ENCODE measurements around the gene MYRIP. TPM values are rescaled to one million over a fixed set of nuclear protein-coding genes. Genes with fewer than 3 reads are reported as not detected.
A peak's percentile ranks its signal among the peaks of the same experiment; 100 is the strongest.
"Not testable (repeated sequence)": the region's sequence is repeated elsewhere in the genome, so short reads cannot be mapped to it uniquely, and the experiment has no call there.

Gene MYRIP
- total RNA-seq, 2 experiments from 2014 or later, result not detected

DNA sequence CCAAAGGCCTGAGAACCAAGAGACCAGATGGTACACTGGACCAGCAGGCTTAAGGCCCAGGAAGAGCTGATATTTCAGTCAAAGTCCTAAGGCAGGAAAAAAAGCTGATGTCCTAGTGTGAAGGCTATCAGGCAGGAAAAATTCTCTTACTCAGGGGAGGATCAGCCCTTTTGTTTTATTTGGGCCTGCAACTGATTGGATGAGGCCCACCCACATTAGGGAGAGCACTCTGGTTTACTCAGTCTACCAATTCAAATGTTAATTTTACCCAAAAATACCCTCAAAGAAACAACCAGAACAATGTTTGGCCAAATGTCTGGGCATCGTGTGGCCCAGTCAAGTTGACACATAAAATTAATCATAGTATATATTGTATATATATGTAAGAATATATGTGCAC lies 24.5 kb upstream of the MYRIP start:
- Mint-ChIP-seq H3K4me1 (no peaks in the 10 kb centered on the region), H3K27me3 (peaks cover 6% of the 10 kb centered on the region), H3K4me3 (no peak overlapping the region), H3K27ac (no peak overlapping the region), H3K9me3 (no peaks in the 10 kb centered on the region), H3K36me3 (ENCODE audit: low read depth) (no peaks in the 10 kb centered on the region)
- DNase-seq, result no peak
- POLR2A ChIA-PET, result interaction anchor here (0.6 kb wide), 1 partner anchor 305 kb away, joined by 3 read pairs; no protein-coding TSS in a partner anchor
- CTCF ChIA-PET, result no interaction called here

DNA sequence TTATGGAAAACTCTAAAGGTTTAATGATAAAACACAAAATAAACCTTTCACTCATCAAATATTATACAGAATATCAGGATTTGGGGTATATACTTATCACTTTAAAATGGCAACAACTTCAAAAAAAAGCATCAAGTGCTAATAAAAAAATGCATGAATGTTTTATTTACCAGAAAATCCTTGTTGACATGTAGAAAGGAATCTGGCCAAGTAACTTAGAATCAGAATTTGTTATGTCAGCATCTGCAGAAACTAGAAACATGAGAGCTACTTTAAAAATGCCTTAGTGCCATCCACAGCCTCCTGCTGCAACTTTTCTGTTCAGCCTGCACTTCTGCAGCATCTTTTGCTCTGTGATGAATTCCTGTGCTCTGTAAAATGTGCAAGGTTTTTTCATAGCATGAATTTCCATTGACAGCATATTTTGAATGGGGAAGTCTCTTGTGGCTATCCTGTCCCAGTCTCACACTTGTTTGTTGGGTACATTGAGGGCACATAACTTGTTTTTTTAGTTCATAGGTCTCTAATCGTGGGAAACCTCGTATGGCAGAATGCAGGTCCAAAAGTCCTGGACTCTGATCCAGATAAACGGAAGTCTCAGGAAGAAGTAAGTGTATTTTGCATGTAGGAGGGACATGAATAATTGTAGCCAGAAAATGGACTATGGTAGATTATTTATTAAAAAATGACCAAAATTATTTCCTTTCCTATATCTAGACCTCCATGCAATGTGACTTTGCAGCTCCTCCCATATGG lies 21.1 kb upstream of the MYRIP start:
- POLR2A ChIA-PET, result no interaction called here
- Mint-ChIP-seq H3K4me3 (no peak overlapping the region), H3K27me3 (peaks cover 4% of the 10 kb centered on the region), H3K4me1 (no peaks in the 10 kb centered on the region), H3K9me3 (no peaks in the 10 kb centered on the region), H3K27ac (no peak overlapping the region), H3K36me3 (ENCODE audit: low read depth) (no peaks in the 10 kb centered on the region)
- DNase-seq, result no peak
- CTCF ChIA-PET, result no interaction called here

GRCh38 chr3:39791603-39792002 lies 17.8 kb upstream of the MYRIP start:
- H3K36me3 Mint-ChIP-seq (ENCODE audit: low read depth), result no peaks in the 10 kb centered on the region
- H3K4me3 Mint-ChIP-seq, result no peak overlapping the region
- no peaks in the 10 kb centered on the region for H3K4me1 Mint-ChIP-seq
- H3K27ac Mint-ChIP-seq, result no peak overlapping the region
- CTCF ChIA-PET, result interaction anchor here (1.1 kb wide), 1 partner anchor 17 kb away, joined by 3 read pairs; no protein-coding TSS in a partner anchor
- DNase-seq, result no peak
- POLR2A ChIA-PET, result no interaction called here
- H3K27me3 Mint-ChIP-seq, result peaks cover 6% of the 10 kb centered on the region
- no peaks in the 10 kb centered on the region for H3K9me3 Mint-ChIP-seq

DNA sequence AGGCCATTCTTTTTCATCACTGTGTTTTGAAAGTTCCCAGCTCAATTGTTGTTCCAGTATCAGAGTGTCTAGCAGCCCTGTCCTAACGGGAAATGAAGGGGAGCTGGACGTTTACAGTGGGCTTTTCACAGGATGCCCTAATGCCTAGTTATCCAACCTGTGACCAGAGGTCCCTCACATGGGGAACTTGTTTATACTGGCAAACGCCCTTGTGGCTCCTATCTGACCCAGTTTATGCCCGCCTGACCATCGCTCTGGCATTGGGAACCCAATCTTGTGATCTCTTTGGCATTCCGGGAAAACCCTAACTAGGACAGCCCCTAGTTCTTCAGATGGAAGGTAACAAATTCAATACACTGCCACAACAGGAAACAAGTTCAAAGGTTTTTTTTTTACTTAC lies 14.5 kb upstream of the MYRIP start:
- DNase-seq, result no peak
- H3K9me3 Mint-ChIP-seq, result no peaks in the 10 kb centered on the region
- H3K36me3 Mint-ChIP-seq (ENCODE audit: low read depth), result no peaks in the 10 kb centered on the region
- POLR2A ChIA-PET, result no interaction called here
- no peaks in the 10 kb centered on the region for H3K4me1 Mint-ChIP-seq
- H3K27ac Mint-ChIP-seq, result no peak overlapping the region
- H3K4me3 Mint-ChIP-seq, result no peak overlapping the region
- CTCF ChIA-PET, result no interaction called here
- H3K27me3 Mint-ChIP-seq, result peaks cover 5% of the 10 kb centered on the region

DNA sequence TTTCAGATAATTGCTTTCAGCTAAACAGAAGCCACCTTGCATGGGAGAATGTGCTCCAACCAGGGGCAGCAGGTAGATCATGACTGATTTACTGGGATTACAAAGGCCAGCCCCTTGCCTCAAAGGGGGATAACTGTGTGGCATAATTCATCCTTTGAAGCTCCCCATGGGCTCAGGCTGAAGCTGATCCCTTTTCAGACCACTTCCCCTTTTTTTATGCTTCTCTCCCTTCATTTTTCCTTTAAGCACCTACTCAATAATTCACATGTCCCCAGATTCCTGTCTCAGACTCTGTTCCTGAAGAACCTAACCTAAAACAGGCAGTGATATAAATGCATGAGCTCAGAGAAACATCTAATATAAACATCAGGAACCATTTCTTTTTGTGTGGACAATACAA lies 8.2 kb upstream of the MYRIP start:
- H3K4me3 Mint-ChIP-seq, result no peak overlapping the region
- H3K9me3 Mint-ChIP-seq, result peaks cover 13% of the 10 kb centered on the region
- no peak for DNase-seq
- no peaks in the 10 kb centered on the region for H3K4me1 Mint-ChIP-seq
- H3K36me3 Mint-ChIP-seq (ENCODE audit: low read depth), result no peaks in the 10 kb centered on the region
- H3K27ac Mint-ChIP-seq, result no peak overlapping the region
- ChIA-PET POLR2A (no interaction called here), CTCF (interaction anchor here (0.6 kb wide), 1 partner anchor 21 kb away, joined by 3 read pairs; no protein-coding TSS in a partner anchor)
- H3K27me3 Mint-ChIP-seq, result peaks cover 10% of the 10 kb centered on the region

DNA sequence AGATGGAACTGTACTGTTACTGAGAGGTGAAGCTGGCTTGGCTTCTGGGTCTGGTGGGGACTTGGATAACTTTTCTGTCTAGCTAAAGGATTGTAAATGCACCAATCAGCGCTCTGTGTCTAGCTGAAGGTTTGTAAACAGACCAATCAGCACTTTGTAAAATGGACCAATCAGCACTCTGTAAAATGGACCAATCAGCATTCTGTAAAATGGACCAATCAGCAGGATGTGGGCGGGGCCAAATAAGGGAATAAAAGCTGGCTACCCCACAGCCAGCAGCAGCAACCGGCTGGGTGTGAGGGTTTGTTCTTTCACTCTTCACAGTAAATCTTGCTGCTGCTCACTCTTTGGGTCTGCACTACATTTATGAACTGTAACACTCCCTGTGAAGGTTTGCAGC lies 6.9 kb upstream of the MYRIP start:
- CTCF ChIA-PET; POLR2A ChIA-PET; H3K36me3 Mint-ChIP-seq (ENCODE audit: low read depth); H3K4me1 Mint-ChIP-seq; H3K4me3 Mint-ChIP-seq; DNase-seq; H3K27ac Mint-ChIP-seq: not testable (repeated sequence)
- peaks cover 21% of the 10 kb centered on the region for H3K27me3 Mint-ChIP-seq
- peaks cover 13% of the 10 kb centered on the region for H3K9me3 Mint-ChIP-seq

- H3K36me3 Mint-ChIP-seq (ENCODE audit: low read depth), result no peaks in the 10 kb centered on the region
- POLR2A ChIA-PET, result no interaction called here
- H3K27me3 Mint-ChIP-seq, result peaks cover 35% of the 10 kb centered on the region
- H3K4me1 Mint-ChIP-seq, result peaks cover 5% of the 10 kb centered on the region
- no peak for DNase-seq
- H3K4me3 Mint-ChIP-seq, result no peak overlapping the region
- peaks cover 13% of the 10 kb centered on the region for H3K9me3 Mint-ChIP-seq
- CTCF ChIA-PET, result no interaction called here
- H3K27ac Mint-ChIP-seq, result no peak overlapping the region
These were observed 5.5 kb upstream of the MYRIP start for GRCh38 chr3:39803956-39804355.

DNA sequence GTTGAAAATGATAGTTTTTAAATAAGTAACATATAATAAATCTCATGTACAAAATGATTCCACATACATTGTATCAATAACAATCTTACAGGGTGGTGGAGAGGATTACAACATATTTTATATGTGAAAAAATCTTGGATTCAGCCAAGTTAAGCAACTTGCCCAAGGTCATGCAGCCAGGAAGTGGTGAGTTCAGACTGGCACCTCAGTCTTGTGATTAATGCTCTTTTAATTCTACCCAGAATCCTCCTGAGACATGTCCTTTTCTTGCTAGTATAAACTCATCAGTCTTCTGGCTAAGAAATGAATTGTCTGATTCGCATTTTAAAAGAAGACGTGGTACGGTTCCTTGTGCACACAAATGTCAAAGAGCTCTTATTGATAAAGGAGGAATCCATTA lies 4.5 kb upstream of the MYRIP start:
- ChIA-PET POLR2A (no interaction called here), CTCF (no interaction called here)
- no peak overlapping the region for H3K4me3 Mint-ChIP-seq
- no peak overlapping the region for H3K27ac Mint-ChIP-seq
- no peak for DNase-seq
- H3K9me3 Mint-ChIP-seq, result peaks cover 13% of the 10 kb centered on the region
- peaks cover 39% of the 10 kb centered on the region for H3K27me3 Mint-ChIP-seq
- peaks cover 8% of the 10 kb centered on the region for H3K4me1 Mint-ChIP-seq
- H3K36me3 Mint-ChIP-seq (ENCODE audit: low read depth), result no peaks in the 10 kb centered on the region

DNA sequence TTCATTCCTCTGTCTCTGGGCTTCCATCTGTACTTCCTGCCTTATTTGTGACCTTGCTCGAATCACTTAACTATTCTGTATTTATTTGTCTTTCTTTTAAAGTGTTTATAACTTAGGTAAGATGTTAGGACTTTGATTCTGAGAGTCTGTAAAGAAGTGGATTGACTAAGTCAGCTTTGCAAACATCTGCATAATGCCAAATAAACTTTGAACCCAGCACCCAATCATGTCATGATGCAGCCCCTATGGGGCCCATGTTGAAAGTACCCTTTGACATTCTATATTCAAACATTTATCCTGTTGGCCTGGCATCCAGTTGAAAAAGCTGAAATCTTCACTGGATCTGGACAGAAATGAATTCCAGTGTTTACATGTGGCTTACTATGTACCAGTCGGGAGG lies 3.8 kb upstream of the MYRIP start:
- peaks cover 13% of the 10 kb centered on the region for H3K9me3 Mint-ChIP-seq
- peaks cover 15% of the 10 kb centered on the region for H3K4me1 Mint-ChIP-seq
- POLR2A ChIA-PET, result no interaction called here
- H3K4me3 Mint-ChIP-seq, result no peak overlapping the region
- CTCF ChIA-PET, result no interaction called here
- no peak for DNase-seq
- no peaks in the 10 kb centered on the region for H3K36me3 Mint-ChIP-seq (ENCODE audit: low read depth)
- peaks cover 46% of the 10 kb centered on the region for H3K27me3 Mint-ChIP-seq
- no peak overlapping the region for H3K27ac Mint-ChIP-seq

GRCh38 chr3:39806820-39807219 lies 2.6 kb upstream of the MYRIP start:
- Mint-ChIP-seq H3K9me3 (peaks cover 13% of the 10 kb centered on the region), H3K4me1 (peaks cover 17% of the 10 kb centered on the region), H3K36me3 (ENCODE audit: low read depth) (no peaks in the 10 kb centered on the region), H3K27ac (no peak overlapping the region), H3K4me3 (no peak overlapping the region), H3K27me3 (peaks cover 55% of the 10 kb centered on the region)
- ChIA-PET CTCF (no interaction called here), POLR2A (no interaction called here)
- DNase-seq, result no peak

DNA sequence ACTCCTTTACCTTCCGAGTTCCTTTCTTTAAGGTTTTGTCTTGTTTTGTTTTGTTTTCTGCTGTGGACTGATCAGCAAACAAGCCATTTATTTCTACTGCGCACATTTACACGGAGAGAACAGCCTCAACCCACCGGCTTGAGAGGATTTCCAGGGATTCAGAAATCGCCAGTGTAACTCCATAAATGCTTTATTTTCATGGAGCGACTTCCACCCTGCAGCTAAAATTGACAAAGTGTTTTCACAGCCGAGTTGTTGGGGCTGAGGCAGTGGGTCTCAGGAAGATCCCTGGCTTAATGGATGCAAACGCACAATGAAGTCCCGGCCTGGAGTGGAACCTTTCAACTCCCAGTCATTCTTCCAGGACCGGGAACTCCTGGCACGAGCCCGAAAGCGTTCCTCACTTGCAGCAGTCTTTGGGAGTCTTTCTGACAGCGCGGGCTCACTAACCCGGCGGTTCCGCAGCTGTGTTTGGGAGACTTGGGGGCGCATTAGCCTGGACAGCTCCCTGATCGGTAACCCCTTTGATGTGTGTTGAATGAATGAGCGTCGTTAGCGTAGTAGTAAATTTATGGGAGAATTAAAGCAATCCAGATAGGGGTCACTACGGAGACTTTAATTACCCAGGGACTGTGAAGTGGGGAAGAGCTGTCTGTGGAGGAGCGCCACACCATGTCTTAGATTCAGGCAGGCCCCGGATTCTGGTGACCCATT lies 785 bp upstream of the MYRIP start:
- Mint-ChIP-seq H3K9me3 (peaks cover 6% of the 10 kb centered on the region), H3K27me3 (peaks cover 66% of the 10 kb centered on the region), H3K36me3 (ENCODE audit: low read depth) (no peaks in the 10 kb centered on the region), H3K4me3 (peak overlapping the region; percentile 39), H3K4me1 (peaks cover 17% of the 10 kb centered on the region), H3K27ac (peak overlapping the region; percentile 32)
- ChIA-PET CTCF (interaction anchor here (1.0 kb wide), 1 partner anchor 16 kb away, joined by 3 read pairs; no protein-coding TSS in a partner anchor), POLR2A (no interaction called here)
- DNase-seq, result no peak

- H3K27me3 Mint-ChIP-seq, result peaks cover 67% of the 10 kb centered on the region
- POLR2A ChIA-PET, result no interaction called here
These were observed 686 bp downstream of the MYRIP start for GRCh38 chr3:39809995-39810595.

GRCh38 chr3:39810647-39811161 lies 1.3 kb downstream of the MYRIP start:
- CTCF ChIA-PET, result no interaction called here
- H3K27me3 Mint-ChIP-seq, result peaks cover 67% of the 10 kb centered on the region
- H3K36me3 Mint-ChIP-seq (ENCODE audit: low read depth), result no peaks in the 10 kb centered on the region
- no peak overlapping the region for H3K27ac Mint-ChIP-seq
- peaks cover 17% of the 10 kb centered on the region for H3K4me1 Mint-ChIP-seq
- POLR2A ChIA-PET, result no interaction called here
- no peak for DNase-seq
- peak overlapping the region; percentile 57 for H3K4me3 Mint-ChIP-seq
- no peaks in the 10 kb centered on the region for H3K9me3 Mint-ChIP-seq

More at GRCh38 chr3:39809995-39810595, 686 bp downstream of the MYRIP start:
- H3K4me3 Mint-ChIP-seq, result peak overlapping the region; percentile 57
- no peak for DNase-seq
- CTCF ChIA-PET, result no interaction called here
- no peaks in the 10 kb centered on the region for H3K9me3 Mint-ChIP-seq
- H3K27ac Mint-ChIP-seq, result no peak overlapping the region
- peaks cover 17% of the 10 kb centered on the region for H3K4me1 Mint-ChIP-seq
- no peaks in the 10 kb centered on the region for H3K36me3 Mint-ChIP-seq (ENCODE audit: low read depth)

Measured in activated CD4-positive, alpha-beta T cell treated with anti-CD3 and anti-CD28 coated beads, Interleukin-2, amount 10 ng/mL, durations not matched to agents 7 days and 5 days (primary cell).